ENCODE measurements around the gene MTA1.

The MTA1 gene

DNA sequence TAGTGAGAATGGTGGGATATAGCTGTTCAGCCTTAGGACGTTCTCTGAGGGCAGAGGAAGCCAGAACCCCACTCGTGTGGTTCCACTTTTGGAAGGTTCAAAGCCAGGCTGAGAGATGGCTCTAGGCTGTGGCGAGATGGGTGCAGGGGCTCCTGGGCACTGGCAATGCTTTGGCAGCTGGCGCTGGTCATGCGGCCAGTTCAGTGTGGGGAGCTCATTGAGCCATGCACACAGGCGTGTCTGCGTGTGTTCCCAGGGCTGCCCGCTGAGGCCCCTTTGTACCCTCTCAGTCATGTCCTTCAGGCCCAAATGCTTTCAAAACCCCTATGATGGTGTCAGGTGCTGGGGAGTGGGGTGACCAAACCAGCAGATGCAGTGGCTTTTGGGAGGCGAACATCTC, 19.6 kb upstream of the MTA1 start:
- in situ Hi-C loops (cut with MboI; ENCODE audit: low pct_unique_long_range_greater_than_20kb, low sequenced_read_pairs), result no loop called here
- no peak for DNase-seq

DNA sequence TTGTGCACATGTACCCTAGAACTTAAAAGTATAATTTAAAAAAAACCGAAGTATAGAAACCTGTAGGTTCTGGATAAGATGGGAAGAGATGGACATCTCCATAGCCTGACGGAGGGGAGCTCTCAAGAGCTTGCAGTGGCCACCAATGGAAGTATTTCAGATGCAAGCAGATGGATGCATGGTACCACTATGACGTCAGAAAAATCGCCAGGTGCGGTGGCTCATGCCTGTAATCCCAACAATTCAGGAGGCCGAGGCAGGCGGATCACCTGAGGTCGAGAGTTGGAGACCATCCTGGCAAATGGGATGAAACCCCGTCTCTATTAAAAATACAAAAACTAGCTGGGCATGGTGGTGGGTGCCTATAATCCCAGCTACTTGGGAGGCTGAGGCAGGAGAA, 17.9 kb upstream of the MTA1 start:
- in situ Hi-C loops (cut with MboI; ENCODE audit: low pct_unique_long_range_greater_than_20kb, low sequenced_read_pairs), result no loop called here
- no peak for DNase-seq

DNA sequence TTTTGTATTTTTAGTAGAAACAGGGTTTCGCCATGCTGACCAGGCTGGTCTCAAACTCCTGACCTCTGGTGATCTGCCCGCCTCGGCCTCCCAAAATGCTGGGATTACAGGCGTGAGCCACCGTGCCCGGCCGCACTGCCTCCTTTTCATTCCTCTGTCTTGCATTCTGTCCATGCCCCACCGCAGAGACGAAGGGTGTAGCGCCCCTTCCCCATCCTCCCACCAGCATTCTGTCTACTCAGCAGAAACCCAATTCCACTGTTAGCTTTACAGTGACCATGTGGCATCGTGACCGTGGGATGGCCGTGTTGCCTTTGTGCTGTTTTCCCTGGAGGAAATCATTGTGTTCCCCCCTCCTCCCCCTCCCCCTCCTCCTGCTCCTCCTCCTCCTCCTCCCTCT, 11.0 kb upstream of the MTA1 start:
- DNase-seq, result no peak
- in situ Hi-C loops (cut with MboI; ENCODE audit: low pct_unique_long_range_greater_than_20kb, low sequenced_read_pairs), result no loop called here

DNA sequence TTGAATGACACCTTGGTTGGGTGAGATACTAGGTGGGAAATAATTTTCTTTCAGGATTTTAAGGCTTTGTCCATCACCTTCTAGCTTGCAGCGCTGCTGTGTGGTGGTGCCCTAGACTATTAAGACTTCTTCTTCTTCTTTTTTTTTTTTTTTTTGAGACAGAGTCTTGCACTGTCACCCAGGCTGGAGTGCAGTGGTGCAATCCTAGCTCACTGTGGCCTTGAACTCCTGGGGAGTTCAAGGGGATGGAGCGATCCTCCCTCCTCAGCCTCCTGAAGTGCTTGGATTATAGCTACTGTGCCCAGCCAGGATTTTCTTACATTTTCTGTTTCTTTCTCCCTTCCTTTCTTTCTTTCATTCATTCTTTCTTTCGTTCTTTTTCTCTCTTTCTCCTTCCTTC, 10.3 kb upstream of the MTA1 start:
- in situ Hi-C loops (cut with MboI; ENCODE audit: low pct_unique_long_range_greater_than_20kb, low sequenced_read_pairs), result no loop called here
- no peak for DNase-seq

DNA sequence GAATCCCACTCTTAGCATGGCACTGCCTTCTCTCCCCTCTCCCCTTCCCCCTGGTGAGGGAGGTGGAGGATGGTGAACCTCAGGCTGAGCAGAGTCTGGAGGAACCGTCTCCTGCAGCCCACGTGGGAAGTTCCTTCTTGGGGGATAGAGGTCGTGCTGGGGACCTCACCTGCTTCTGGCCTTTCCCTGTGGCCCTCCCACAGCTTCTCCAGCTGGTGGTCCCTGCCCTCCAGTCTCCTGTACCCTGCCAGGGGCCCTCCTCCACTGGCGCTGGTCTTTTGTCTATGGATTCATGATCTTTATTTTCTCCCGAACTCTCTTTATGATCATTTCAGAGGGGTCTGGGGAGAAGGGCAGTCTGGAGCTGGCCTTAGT, 9.0 kb upstream of the MTA1 start:
- in situ Hi-C loops (cut with MboI; ENCODE audit: low pct_unique_long_range_greater_than_20kb, low sequenced_read_pairs), result no loop called here
- DNase-seq, result no peak

DNA sequence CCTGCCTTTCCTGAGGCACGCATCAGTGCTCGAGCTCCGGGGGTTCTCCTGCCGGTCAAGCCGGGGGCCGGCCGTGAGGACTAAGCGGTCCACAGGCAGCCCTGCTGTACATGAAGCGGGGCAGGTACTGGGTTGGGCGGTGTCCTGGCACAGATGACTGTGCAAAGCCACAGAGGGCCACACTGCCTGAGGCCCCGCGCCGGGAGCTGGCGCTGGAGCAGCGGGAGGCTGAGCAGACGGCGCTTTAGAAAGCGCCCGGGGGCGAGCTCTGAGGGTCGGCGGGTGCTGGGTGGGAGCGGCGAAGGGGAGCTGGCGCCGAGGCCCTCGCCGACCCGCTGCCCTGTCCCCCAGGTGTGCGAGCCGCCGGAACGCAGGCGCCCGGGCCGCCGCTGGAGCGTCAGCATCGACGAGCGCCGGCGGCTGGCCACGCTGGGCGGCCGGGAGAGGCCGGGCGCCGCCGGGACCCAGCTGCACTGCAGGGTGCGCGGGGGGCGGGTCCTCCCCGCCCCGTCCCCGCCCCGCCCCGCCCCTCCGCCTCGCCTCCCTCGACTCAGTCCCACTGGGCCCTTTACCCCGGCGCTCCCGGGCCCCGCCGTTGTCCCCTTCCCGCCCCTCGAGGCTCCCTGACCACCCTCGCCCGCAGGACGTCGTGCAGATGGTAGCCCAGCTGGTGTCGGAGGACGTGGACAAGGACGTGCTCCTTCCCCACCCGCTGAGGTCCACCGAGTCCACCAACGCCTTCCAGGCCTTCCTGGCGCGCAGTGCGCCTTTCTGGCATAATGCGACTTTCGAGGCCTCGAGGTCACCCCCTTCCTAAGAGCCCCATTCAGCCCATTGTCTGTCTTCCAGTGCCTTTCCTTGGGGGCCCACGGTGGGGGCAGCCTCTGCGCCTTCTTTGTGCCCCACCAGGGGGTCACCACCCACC, 8.3 kb upstream of the MTA1 start:
- no peak for DNase-seq
- in situ Hi-C loops (cut with MboI; ENCODE audit: low pct_unique_long_range_greater_than_20kb, low sequenced_read_pairs), result no loop called here

DNA sequence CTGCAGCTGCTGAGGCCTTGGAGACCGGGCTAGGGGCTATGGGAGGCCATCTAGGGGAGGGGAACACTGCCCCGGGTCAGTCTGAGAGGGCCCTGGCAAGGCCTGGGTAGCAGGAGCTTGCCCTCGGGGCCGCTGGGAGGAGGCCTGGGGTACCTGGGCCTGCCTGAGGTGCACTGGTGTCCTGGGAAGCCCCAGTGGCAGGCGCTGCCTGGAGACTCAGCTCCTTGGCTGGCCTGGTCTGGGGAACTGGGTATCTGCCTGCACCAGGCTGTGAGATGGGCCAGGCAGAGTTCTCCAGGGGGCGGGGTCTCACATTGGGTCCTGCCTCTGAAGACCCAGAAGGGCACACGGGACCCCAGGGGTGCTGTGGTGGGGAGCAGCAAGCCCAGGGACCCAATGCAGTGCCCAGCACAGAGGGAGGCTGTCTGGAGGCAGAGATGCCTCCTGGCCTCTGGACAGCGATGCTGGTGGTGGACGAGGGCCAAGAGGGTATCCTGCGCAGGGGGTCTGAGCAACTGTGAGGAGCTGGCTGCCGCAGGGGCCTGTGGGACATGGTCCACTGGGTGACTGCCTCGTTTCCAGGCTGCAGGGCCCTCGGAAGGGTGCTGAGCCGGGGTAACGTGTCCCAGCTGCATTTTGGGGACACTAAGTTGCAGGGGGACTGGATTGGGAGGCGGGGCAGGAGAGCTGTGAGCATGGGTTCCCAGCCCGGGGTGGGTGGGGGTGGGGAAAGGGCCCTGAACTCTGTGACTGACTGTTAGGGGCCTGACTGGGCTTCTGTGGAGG, 7.4 kb upstream of the MTA1 start:
- no peak for DNase-seq
- in situ Hi-C loops (cut with MboI; ENCODE audit: low pct_unique_long_range_greater_than_20kb, low sequenced_read_pairs), result no loop called here

DNA sequence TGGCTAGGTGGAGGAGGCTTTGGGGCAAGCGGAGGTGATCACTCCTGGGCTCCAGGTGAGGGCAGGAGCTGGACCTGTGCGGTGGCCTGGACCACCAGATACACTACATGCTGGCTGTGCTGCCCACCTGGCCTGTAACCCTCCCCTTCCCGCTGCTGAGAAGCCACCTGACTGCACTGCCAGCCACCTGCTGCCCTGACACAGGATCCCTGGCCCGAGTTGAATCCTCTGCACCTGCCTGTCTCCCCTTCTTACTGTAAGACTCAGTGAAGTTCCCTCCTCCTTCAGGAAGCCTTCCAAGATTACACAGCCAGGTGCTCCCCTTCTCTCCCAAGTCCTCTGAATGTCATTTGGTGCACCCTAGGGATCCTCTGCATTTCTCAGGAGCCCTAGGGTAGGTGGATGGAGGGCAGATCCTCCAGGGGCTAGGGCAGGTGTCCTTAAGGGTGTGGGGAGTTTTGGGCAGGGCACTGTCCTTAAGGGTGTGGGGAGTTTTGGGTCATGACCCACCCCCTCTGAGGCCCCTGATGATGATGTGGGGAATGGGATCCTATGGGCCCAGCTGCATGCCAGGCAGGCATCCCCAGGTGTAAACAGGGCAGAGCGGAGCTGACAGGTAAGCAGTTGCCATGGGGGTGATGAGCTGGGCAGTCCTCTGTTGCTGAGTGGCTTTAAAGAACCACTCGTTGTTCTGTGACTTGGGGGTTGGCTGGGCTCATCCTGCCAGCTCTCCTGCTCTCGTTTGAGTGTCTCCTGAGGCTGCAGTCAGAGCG, 6.7 kb upstream of the MTA1 start:
- in situ Hi-C loops (cut with MboI; ENCODE audit: low pct_unique_long_range_greater_than_20kb, low sequenced_read_pairs), result no loop called here
- DNase-seq, result no peak

DNA sequence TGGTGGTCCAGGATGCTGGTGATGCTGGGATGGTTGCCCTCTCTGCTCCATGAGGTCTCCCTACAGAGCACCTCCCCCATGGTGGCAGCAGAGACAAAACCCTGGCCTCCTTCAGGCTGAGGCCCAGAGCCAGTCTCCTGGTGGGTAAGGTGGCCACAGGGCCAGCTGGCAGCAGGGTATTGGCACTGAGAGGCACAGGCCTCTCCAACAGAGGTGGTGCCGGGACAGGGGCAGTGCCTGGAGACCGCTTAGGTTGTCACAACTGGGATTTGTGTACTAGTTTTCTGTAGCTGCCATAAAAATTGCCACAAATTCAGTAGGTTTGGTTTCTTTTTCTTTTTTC, 6.1 kb upstream of the MTA1 start:
- in situ Hi-C loops (cut with MboI; ENCODE audit: low pct_unique_long_range_greater_than_20kb, low sequenced_read_pairs), result no loop called here
- DNase-seq, result no peak

DNA sequence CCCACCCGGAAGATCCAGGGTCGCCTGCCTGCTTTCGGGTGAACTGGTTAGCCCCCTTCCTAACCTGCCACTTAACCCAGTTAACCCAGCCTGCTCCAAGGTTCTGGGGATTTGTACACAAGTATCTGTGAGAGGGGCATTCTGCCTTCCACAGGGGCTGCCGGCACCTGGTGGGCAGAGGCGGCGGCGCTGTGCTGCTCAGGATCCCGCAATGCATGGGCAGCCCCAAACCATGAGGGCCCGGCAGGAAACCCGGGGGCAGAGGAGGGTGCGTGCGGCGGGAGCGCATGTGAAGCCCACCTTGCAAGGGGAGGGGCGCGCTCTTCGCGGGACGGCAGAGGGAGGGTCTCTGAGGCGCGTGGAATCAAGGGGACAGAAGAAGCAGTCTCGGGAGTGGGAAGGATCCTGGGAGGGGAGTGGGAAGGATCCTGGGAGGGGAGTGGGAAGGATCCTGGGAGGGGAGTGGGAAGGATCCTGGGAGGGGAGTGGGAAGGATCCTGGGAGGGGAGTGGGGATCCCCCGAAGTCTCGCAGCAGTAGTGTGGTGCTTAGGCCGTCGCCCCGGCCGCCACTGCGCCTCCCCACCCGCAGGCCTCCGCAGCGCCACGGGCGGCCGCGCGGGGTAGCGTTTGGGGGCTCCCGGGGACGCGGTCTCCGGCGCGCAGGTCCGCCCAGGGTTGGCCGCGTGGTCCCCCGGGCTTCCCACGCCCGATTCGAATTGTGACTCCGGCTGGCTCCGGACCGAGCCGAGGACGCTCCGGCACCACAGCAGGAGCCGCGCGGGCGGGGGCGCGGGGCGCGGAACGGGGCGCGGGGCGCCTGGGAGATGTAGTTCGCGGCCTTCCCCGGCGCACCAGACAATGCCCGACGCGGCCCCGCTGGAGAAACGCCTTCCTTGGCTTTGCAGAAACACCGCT, 4.9 kb upstream of the MTA1 start:
- peak; percentile 69 for DNase-seq
- in situ Hi-C loops (cut with MboI; ENCODE audit: low pct_unique_long_range_greater_than_20kb, low sequenced_read_pairs), result no loop called here

DNA sequence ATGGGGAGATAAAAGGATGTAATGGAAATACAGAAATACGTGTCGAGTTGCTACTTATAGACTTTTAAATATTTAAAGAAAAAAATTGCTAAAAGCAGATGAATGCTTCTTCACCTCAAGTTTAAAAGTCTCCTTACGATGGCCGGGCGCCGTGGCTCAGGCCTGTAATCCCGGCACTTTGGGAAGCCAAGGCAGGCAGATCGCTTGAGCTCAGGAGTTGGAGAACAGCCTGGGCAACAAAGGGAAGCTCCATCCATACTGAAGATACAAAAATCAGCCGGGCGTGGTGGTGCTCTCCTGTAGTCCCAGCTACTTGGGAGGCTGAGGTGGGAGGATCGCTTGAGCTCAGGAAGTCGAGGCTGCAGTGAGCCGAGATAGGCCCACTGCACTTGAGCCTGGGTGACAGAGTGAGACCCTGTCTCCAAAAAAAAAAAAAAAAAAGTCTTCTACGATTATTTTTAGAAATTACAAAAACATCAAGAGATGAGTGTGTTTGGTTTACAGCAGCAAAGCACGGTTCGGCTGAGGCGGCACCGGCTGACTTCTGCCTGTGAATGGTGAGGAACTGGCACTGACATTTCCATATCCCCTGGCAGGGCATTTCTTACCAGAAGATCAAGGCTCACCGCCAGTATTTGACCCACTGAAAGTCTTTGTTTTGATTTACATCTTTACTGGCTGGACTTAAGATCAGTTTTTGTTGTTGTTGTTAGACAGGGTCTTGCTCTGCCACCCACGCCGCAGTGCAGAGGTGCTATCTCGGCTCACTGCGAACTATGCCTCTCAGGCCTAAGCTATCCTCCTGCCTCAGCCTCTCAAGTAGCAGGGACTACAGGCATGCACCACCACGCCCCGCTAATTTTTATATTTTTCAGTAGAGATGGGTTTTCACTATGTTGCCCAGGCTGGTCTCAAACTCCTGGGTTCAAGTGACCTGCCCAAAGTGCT, 3.9 kb upstream of the MTA1 start:
- in situ Hi-C loops (cut with MboI; ENCODE audit: low pct_unique_long_range_greater_than_20kb, low sequenced_read_pairs), result no loop called here

DNA sequence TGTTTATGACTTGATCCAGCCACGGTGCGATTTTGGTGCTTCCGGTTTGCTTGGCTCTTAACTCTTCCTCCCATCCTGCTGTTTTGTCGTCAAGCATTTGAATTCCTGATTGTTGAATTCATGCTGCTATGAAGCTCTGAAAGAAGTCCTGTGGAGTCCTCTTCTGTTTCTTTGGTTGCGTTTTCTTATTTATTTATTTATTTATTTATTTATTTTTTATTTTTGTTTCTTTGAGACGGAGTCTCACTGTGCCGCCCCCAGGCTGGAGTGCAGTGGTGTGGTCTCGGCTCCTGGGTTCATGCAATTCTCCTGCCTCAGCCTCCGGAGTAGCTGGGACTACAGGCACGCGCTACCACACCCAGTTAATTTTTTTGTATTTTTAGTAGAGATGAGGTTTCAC, 3.0 kb upstream of the MTA1 start:
- no peak for DNase-seq
- in situ Hi-C loops (cut with MboI; ENCODE audit: low pct_unique_long_range_greater_than_20kb, low sequenced_read_pairs), result no loop called here

More for the DNA sequence above, 3.9 kb upstream of the MTA1 start:
- no peak for DNase-seq

DNA sequence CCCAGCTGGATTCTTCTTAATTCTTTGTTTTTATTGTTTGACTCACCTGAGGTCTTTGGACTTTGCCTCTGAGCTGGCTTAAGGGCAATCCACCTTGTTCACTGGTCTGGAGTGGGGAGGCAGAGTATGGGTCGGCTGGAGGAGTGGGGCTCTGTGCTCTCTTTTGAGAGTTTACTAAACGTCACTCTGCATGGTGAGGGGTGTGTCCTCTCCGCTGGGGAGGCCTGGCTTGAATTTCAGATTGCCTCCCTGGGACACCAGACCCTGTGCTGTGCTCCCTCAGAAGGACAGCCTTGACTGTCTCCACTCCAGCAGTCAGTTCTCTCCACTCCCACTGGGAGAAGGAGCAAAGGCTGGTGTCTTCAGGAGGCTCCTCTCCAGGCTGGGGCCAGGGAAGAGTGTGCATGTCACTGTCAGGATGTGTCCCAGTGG, 1.9 kb upstream of the MTA1 start:
- in situ Hi-C loops (cut with MboI; ENCODE audit: low pct_unique_long_range_greater_than_20kb, low sequenced_read_pairs), result no loop called here
- no peak for DNase-seq

DNA sequence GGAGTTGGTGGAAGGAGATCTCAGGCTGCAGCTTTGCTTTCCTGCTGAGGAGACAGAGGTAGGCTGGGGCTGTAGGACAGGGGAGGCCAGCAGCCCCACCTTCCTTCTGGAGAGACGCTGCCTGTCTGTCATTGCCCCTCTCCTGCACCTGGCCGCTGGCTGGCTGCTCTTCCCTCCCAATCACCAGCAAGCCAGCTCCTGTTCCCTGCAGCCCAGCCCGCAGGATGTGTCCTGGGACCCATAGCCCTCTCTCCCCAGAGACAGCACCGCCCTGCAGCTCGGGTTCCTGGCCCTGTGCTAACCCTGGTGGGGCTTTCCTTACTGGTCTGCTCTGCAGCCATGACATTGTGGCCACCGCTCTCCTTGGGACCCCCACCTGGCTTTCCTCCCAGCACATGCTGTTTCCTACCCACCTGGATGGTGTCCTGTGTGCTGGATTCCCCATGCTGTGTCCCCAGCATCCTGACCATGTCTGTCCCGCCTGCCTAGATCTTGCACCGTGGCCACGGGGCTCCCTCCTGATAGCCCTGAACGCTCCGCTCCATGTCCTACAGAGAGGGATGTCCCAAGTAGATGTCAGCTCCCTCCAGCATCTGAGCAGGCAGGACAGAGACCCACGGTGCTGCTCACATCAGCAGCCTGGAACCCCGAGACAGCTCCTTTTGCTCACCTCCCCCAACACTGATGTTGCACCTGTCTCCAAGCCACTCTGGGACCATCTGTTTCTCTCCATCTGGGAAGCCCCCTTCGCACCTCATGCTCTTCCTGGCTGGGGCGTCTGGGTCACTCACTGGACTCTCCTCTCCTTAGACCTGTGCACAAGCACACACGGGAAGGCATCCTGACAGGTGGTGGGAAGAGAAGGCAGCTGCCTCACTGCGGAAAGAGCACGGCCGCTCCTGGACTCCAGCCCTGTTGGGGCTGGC, 1.1 kb upstream of the MTA1 start:
- DNase-seq, result no peak
- in situ Hi-C loops (cut with MboI; ENCODE audit: low pct_unique_long_range_greater_than_20kb, low sequenced_read_pairs), result no loop called here

DNA sequence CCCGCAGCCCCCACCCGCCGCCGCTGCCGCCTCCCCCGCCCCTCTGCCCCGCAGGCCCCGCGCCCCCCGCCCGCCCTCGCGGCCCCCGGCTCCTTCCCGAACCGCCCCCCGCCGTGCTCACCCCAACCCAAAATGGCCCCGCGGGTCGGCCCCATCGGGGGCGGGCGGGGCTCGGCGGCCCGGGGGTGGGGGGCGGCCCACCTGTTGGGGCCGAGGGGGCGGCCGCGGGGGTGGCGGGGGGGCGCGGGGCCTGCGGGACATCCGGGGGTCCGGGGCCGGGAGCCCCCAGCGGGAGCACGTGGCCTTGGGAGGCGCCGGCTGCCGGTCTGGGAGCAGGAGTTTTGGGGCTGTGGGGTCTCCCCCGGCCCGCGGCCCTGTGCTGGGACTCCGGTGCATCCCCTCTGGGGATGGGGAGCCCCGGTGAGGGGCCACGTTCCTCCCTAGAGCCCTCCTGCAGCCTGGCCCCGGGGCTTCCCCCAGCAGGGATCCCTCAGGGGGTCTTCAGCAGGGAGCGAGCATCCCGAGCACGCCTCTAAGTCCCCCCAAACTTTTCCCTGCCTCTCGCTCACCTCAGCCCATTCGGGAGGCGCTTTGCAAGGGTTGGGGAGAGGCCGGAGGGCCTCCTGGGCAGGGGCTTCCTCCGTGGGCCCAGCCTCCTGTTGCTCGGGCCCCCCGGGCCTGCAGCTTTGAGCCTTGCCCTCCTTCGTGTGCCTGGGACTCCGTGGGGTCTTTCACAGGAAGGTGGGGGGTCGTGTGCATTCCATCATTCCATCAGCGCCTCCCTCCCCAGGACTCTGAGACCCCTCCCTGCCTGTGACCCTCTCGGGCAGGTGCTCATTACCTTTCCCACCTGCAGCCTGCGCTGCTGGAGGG, 710 bp downstream of the MTA1 start:
- no peak for DNase-seq
- in situ Hi-C loops (cut with MboI; ENCODE audit: low pct_unique_long_range_greater_than_20kb, low sequenced_read_pairs), result no loop called here

Measured in KBM-7 (cell line).